HepG2 (cell line): ENCODE results near the gene SPPL3.

ENCODE experiments used
- ASH2L ChIP-seq: fragments of 300-600, 200-600 bp; sonication (generic); IDR thresholded peaks from 2 replicates; pipeline ENCODE4 v1.7.0; 2017; ENCODE audit warnings: low read depth, mild to moderate bottlenecking, moderate library complexity, mixed read lengths, low read length; ENCODE audit not compliant: insufficient read length
- CREB1 ChIP-seq, 2 experiments: fragments of 450-650 bp in 1 of 2; IDR thresholded peaks; 2 replicates each; pipeline ENCODE4 v1.6.1; 2016 to 2017; ENCODE audit warnings: control low read depth in 1 of 2, mild to moderate bottlenecking in 1 of 2, missing compliant biosample characterization in 1 of 2, missing genetic modification characterization in 1 of 2
- CTCF ChIP-seq: sonication (generic); formaldehyde crosslinking; IDR thresholded peaks from 2 replicates; pipeline ENCODE4 v1.5.0; 2020; ENCODE audit warnings: mild to moderate bottlenecking, missing genetic modification reagents, moderate library complexity
- GABPA ChIP-seq, 2 experiments: IDR thresholded peaks; 2 replicates each; pipeline ENCODE4 v1.6.1; 2011 to 2016; ENCODE audit warnings: low read depth in 2 of 2, low read length in 1 of 2, missing biosample characterization in 1 of 2, missing genetic modification characterization in 1 of 2
- POLR2A ChIP-seq, 2 experiments: IDR thresholded peaks; 2 replicates each; pipeline ENCODE4 v1.6.1; 2011; ENCODE audit warnings: low read depth in 2 of 2, low read length in 2 of 2, mild to moderate bottlenecking in 1 of 2, moderate library complexity in 1 of 2; ENCODE audit not compliant: insufficient read depth in 1 of 2
- PRDM4 ChIP-seq: sonication (generic); formaldehyde crosslinking; IDR thresholded peaks from 2 replicates; pipeline ENCODE4 v1.9.0; 2021; ENCODE audit warnings: missing genetic modification reagents, borderline replicate concordance
- ZNF558 ChIP-seq: sonication (generic); formaldehyde crosslinking; IDR thresholded peaks from 2 replicates; pipeline ENCODE4 v1.9.0; 2022; ENCODE audit warnings: mild to moderate bottlenecking, missing genetic modification reagents, borderline replicate concordance
- ZNF747 ChIP-seq: sonication (generic); formaldehyde crosslinking; IDR thresholded peaks from 2 replicates; pipeline ENCODE4 v1.8.1; 2023; ENCODE audit warnings: missing genetic modification reagents, mild to moderate bottlenecking, borderline replicate concordance
- TF ChIP-seq, protein P1 (sequence below): sonication (generic); formaldehyde crosslinking; IDR thresholded peaks from 2 replicates; pipeline ENCODE4 v1.4.0; 2020; ENCODE audit warnings: missing genetic modification reagents, mild to moderate bottlenecking, borderline replicate concordance

DNA sequence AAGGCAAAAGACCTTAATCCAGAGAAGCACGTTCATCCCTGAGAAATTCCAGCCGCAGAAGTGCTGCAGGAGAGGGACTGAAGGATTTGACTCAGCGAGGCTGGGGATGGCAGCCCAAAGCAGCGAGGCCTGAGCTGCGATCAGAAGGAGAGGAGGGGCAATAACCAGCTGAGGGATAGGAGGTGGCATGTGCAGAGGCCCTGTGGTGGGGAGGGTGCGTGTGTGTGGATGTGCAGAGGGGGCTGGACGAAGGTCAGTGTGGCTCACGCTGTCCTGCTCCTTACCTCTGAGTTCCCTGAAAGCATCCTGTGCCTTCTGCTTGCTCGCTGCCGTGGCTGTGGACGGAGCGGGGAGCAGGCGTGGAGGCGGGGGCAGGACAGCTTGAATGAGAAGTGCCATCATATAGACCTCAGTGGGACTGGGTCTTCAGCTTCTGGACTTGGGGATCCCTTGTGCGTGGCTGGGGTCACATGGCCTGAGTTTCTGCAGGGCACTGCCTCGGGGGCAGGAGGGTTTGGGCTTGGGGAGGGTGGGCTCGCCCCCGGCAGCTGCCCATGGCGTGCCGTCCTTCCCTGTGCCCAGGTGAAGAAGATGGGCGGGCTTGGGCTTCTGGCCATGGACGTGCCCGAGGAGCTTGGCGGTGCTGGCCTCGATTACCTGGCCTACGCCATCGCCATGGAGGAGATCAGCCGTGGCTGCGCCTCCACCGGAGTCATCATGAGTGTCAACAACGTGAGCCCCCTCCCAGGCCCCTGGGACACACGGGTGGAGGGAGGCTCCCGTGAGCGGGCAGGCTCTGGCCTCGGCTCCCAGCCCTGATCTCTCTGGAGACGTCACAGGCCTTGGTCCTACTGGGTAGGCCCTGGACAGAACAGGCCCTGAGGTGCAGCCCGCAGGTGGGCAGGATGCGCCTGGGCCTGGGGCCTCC, 167.5 kb downstream of the SPPL3 start:
- TF ChIP-seq GABPA (IDR thresholded peaks at IDR 0.05; ENCODE audit: low read depth, low read length) (no peak), GABPA (CRISPR knock-in tag; IDR thresholded peaks at IDR 0.05; ENCODE audit: low read depth) (no peak), ZNF747 (CRISPR knock-in tag) (no peak), ASH2L (no peak), POLR2A (IDR thresholded peaks at IDR 0.05; ENCODE audit: insufficient read depth in 1 of 2, low read depth in 2 of 2, low read length in 2 of 2) (no peak), CTCF (CRISPR knock-in tag) (no peak), PRDM4 (CRISPR knock-in tag) (no peak), CREB1 (IDR thresholded peaks at IDR 0.05) (no peak), CREB1 (CRISPR knock-in tag; IDR thresholded peaks at IDR 0.05) (no peak), ZNF558 (no peak)
- TF ChIP-seq, protein P1, sequence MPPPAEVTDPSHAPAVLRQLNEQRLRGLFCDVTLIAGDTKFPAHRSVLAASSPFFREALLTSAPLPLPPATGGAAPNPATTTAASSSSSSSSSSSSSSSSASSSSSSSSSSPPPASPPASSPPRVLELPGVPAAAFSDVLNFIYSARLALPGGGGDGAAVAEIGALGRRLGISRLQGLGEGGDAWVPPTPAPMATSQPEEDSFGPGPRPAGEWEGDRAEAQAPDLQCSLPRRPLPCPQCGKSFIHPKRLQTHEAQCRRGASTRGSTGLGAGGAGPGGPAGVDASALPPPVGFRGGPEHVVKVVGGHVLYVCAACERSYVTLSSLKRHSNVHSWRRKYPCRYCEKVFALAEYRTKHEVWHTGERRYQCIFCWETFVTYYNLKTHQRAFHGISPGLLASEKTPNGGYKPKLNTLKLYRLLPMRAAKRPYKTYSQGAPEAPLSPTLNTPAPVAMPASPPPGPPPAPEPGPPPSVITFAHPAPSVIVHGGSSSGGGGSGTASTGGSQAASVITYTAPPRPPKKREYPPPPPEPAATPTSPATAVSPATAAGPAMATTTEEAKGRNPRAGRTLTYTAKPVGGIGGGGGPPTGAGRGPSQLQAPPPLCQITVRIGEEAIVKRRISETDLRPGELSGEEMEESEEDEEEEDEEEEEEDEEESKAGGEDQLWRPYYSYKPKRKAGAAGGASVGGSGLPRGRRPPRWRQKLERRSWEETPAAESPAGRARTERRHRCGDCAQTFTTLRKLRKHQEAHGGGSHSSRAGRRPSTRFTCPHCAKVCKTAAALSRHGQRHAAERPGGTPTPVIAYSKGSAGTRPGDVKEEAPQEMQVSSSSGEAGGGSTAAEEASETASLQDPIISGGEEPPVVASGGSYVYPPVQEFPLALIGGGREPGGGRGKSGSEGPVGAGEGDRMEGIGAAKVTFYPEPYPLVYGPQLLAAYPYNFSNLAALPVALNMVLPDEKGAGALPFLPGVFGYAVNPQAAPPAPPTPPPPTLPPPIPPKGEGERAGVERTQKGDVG = no peak
